ENCODE results near the gene ESRRB.
A peak's percentile ranks its signal among the peaks of the same experiment; 100 is the strongest.

ESRRB gene

DNA sequence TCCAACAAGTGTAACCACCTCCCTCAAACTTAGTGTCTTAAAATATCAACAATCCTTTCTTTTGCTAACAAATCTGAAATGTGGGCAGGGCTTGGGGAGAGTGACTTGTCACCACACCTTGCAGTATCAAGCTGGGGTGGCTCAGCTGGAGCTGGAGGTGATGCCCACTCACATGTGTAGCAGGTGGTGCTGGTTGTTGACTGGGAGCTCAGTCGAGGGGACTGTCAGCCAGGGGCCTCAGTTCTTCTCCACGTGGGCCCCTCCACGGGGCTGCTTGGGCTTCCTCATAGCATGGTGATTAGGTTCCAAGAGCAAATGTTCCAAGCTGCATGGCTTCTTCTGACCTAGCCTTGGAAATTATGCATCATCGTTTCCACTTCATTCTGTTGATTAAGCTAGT lies 32.6 kb upstream of the ESRRB start:
- H3K4me3 ChIP-seq (ENCODE audit: low read length), result no peak overlapping the region
- no peak for TF ChIP-seq CTCF (conservative IDR thresholded peaks at IDR 0.05; ENCODE audit: low read depth, low read length)
- DNase-seq (ENCODE audit: low read depth), result no peak

GRCh38 chr14:76346391-76347160 lies 29.4 kb upstream of the ESRRB start:
- no peak for TF ChIP-seq CTCF (conservative IDR thresholded peaks at IDR 0.05; ENCODE audit: low read depth, low read length)
- no peak overlapping the region for H3K4me3 ChIP-seq (ENCODE audit: low read length)
- no peak for DNase-seq (ENCODE audit: low read depth)

DNA sequence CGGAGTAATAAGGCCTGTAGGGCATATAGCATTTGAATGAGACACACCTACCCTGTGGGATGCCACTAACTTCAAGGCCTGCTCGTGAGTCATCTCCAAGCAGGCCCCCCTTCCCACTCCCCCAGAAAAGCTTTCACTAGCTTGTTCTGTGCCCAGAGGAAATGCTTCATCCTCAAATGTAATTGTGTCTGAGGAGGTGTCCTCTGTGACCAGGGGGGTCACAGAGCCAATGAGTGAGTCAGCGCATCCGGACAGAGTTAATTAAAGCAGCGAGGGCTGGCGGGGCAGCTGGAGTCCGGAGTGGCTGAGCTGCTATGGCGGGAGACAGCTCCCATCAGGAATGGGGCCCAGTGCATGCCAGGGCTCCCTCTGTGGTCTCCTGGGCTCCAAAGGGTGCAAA lies 27.0 kb upstream of the ESRRB start:
- TF ChIP-seq CTCF (conservative IDR thresholded peaks at IDR 0.05; ENCODE audit: low read depth, low read length), result no peak
- H3K4me3 ChIP-seq (ENCODE audit: low read length), result no peak overlapping the region
- no peak for DNase-seq (ENCODE audit: low read depth)

GRCh38 chr14:76349993-76350392 lies 25.9 kb upstream of the ESRRB start:
- H3K4me3 ChIP-seq (ENCODE audit: low read length), result no peak overlapping the region
- no peak for DNase-seq (ENCODE audit: low read depth)
- no peak for TF ChIP-seq CTCF (conservative IDR thresholded peaks at IDR 0.05; ENCODE audit: low read depth, low read length)

GRCh38 chr14:76350671-76351070 lies 25.3 kb upstream of the ESRRB start:
- no peak for DNase-seq (ENCODE audit: low read depth)
- no peak overlapping the region for H3K4me3 ChIP-seq (ENCODE audit: low read length)
- TF ChIP-seq CTCF (conservative IDR thresholded peaks at IDR 0.05; ENCODE audit: low read depth, low read length), result no peak

DNA sequence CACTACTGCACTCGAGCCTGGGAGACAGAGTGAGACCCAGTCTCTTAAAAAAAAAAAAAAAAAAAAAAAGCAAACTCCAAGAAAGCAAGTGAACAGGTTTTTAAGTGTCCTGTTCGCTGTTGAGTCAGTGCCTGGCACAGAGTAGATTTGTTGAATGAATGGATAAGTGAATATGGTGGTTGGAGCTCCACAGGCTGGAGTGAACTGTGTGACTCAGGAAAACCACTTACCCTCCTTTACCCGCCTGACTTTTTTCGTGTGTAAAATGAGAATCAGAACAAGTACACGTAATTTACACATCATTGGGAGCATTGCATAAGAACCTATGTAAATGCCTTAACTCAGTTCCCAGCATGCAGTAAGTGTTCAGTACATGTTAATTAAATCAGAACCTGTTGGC lies 24.0 kb upstream of the ESRRB start:
- DNase-seq (ENCODE audit: low read depth), result no peak
- no peak for TF ChIP-seq CTCF (conservative IDR thresholded peaks at IDR 0.05; ENCODE audit: low read depth, low read length)

GRCh38 chr14:76352639-76353281 lies 23.2 kb upstream of the ESRRB start:
- peak overlapping the region; percentile 19 for H3K4me3 ChIP-seq (ENCODE audit: low read length)
- DNase-seq (ENCODE audit: low read depth), result no peak

More for the DNA sequence above, 24.0 kb upstream of the ESRRB start:
- H3K4me3 ChIP-seq (ENCODE audit: low read length), result no peak overlapping the region

More at GRCh38 chr14:76352639-76353281, 23.2 kb upstream of the ESRRB start:
- TF ChIP-seq CTCF (conservative IDR thresholded peaks at IDR 0.05; ENCODE audit: low read depth, low read length), result peak; percentile 78
